ENCODE results near the gene UBE2L3. TPM values are rescaled to one million over a fixed set of nuclear protein-coding genes. Genes with fewer than 3 reads are reported as not detected.
A peak's percentile ranks its signal among the peaks of the same experiment; 100 is the strongest.

The UBE2L3 gene
- total and polyA plus RNA-seq, 2 of the 13 experiments (the other 11 are each of a cell fraction or from before 2014, with no cell fraction given) = 30.2 to 58.1 TPM

- TF ChIP-seq ZMAT5 (CRISPR knock-in tag; IDR thresholded peaks at IDR 0.05; ENCODE audit: borderline replicate concordance, low read depth) (no peak), ZNF382 (CRISPR knock-in tag; IDR thresholded peaks at IDR 0.05; ENCODE audit: borderline replicate concordance) (no peak), CTCF (CRISPR knock-in tag; IDR thresholded peaks at IDR 0.05) (peak; percentile 93), NCOA1 (CRISPR knock-in tag; IDR thresholded peaks at IDR 0.05) (peak; percentile 39; the same call in 1 of the 2 replicates), PHF20 (CRISPR knock-in tag; IDR thresholded peaks at IDR 0.05) (peak; percentile 84), MATR3 (CRISPR knock-in tag; IDR thresholded peaks at IDR 0.05) (no peak), ZFX (CRISPR knock-in tag; IDR thresholded peaks at IDR 0.05; ENCODE audit: low read depth) (peak; percentile 89), FOXK1 (CRISPR knock-in tag; IDR thresholded peaks at IDR 0.05; ENCODE audit: borderline replicate concordance, low read depth) (peak; percentile 83; the same call in 1 of the 2 replicates), REXO4 (CRISPR knock-in tag; IDR thresholded peaks at IDR 0.05; ENCODE audit: borderline replicate concordance) (peak; percentile 61; the same call in 1 of the 2 replicates), MLLT10 (CRISPR knock-in tag; IDR thresholded peaks at IDR 0.05) (no peak), ZUFSP (CRISPR knock-in tag; IDR thresholded peaks at IDR 0.05; ENCODE audit: borderline replicate concordance) (no peak), MBNL3 (CRISPR knock-in tag; conservative IDR thresholded peaks at IDR 0.05) (no peak), PAX8 (CRISPR knock-in tag; IDR thresholded peaks at IDR 0.05; ENCODE audit: borderline replicate concordance) (0 out of 2 replicates have a peak, but pooled peaks have one; percentile 92), GPBP1L1 (CRISPR knock-in tag; IDR thresholded peaks at IDR 0.05) (no peak), ZNF235 (CRISPR knock-in tag; IDR thresholded peaks at IDR 0.05; ENCODE audit: borderline replicate concordance) (peak; percentile 87), ATRX (CRISPR knock-in tag; IDR thresholded peaks at IDR 0.05; ENCODE audit: borderline replicate concordance) (no peak), IRF9 (CRISPR knock-in tag; IDR thresholded peaks at IDR 0.05; ENCODE audit: borderline replicate concordance) (peak; percentile 76), THAP8 (CRISPR knock-in tag; IDR thresholded peaks at IDR 0.05; ENCODE audit: borderline replicate concordance) (0 out of 2 replicates have a peak, but pooled peaks have one; percentile 26), CREBL2 (CRISPR knock-in tag; IDR thresholded peaks at IDR 0.05; ENCODE audit: borderline replicate concordance) (peak; percentile 99), ARHGAP35 (CRISPR knock-in tag; IDR thresholded peaks at IDR 0.05; ENCODE audit: borderline replicate concordance) (peak; percentile 72; the same call in 1 of the 2 replicates)
These were observed 62.0 kb downstream of the UBE2L3 start, which contains the start of gene YDJC (continued) for GRCh38 chr22:21629255-21630149.
